ENCODE data around the gene PTPRQ.
"Not testable (repeated sequence)": the region's sequence is repeated elsewhere in the genome, so short reads cannot be mapped to it uniquely, and the experiment has no call there.

PTPRQ gene, protein sequence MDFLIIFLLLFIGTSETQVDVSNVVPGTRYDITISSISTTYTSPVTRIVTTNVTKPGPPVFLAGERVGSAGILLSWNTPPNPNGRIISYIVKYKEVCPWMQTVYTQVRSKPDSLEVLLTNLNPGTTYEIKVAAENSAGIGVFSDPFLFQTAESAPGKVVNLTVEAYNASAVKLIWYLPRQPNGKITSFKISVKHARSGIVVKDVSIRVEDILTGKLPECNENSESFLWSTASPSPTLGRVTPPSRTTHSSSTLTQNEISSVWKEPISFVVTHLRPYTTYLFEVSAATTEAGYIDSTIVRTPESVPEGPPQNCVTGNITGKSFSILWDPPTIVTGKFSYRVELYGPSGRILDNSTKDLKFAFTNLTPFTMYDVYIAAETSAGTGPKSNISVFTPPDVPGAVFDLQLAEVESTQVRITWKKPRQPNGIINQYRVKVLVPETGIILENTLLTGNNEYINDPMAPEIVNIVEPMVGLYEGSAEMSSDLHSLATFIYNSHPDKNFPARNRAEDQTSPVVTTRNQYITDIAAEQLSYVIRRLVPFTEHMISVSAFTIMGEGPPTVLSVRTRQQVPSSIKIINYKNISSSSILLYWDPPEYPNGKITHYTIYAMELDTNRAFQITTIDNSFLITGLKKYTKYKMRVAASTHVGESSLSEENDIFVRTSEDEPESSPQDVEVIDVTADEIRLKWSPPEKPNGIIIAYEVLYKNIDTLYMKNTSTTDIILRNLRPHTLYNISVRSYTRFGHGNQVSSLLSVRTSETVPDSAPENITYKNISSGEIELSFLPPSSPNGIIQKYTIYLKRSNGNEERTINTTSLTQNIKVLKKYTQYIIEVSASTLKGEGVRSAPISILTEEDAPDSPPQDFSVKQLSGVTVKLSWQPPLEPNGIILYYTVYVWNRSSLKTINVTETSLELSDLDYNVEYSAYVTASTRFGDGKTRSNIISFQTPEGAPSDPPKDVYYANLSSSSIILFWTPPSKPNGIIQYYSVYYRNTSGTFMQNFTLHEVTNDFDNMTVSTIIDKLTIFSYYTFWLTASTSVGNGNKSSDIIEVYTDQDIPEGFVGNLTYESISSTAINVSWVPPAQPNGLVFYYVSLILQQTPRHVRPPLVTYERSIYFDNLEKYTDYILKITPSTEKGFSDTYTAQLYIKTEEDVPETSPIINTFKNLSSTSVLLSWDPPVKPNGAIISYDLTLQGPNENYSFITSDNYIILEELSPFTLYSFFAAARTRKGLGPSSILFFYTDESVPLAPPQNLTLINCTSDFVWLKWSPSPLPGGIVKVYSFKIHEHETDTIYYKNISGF (N-terminal part only)

DNA sequence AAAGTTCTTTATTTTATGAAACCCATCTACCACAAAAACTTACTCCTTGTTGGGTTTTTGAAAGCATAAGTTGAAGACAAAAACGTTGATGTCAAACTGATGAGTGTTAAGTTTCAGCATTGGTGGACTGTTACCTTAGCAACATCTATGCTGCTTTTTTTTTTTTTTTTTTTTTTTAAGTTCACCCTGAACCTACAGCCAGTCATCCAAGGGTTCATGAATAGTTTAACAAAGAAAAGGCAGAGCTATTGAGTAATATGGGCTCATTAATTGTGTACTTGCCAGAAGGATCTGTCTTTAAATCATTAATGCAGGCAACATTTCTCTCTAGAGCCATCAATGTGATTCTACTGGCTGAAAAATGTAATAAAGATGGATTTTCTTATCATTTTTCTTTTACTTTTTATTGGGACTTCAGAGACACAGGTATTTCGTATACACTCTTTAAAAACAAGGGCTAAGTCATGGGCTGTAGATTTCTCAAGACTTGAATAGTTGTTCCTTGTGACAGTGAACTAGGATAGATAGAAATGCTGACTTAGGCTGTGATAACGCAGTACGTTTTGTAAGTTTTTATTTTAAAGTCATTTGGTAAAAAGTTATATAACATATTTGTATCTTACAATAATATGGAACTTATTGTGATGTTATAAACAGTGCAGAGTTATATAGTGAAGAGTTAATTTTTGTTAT is at the start of gene PTPRQ:
Gene PTPRQ, plus strand, starts transcription at position 262 of the 693 bp plus-strand sequence. Its CDS starts 111 bp downstream, at position 373.
- FAIRE-seq, result no peak

DNA sequence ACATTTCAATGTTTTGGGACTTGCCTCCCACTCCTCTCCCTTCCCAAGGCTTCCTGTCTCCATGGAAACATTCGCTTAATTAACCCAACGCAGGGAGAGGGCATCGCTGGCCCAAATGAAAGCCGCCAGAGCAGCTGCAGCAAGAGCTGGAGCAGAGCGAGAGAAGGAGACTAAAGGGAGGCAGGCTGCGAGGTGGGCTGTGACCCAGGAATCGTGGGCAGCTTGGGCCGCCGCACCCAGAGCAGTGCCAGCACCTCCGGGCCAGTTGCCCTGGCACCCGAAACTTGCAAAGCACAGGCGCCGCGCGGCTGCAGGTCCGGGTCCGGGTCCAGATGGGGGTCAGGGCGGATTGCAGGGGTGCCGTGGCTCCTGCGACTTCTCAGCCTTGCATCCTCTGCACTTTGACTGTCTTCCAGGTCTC is 43.5 kb upstream of the PTPRQ start:
- no peak for FAIRE-seq

DNA sequence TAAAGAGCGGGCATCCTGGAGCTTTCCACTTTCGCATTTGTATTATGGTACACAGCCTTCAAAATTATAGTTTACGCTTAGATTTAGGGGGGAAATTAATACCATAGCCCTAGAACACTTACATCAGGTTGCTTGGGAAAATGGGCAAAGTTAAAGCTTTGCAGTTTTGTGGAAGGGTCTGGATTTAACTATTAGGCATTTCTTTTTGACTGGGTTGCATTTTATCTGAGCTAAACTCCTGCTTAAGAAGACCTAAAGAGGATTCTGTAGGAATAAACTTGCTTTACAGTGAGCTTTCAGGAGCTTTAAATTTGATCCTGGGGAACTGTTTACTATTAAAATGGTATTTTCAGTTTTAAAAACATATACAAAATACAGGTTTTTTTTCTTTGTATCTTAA is 42.8 kb upstream of the PTPRQ start:
- no peak for FAIRE-seq

DNA sequence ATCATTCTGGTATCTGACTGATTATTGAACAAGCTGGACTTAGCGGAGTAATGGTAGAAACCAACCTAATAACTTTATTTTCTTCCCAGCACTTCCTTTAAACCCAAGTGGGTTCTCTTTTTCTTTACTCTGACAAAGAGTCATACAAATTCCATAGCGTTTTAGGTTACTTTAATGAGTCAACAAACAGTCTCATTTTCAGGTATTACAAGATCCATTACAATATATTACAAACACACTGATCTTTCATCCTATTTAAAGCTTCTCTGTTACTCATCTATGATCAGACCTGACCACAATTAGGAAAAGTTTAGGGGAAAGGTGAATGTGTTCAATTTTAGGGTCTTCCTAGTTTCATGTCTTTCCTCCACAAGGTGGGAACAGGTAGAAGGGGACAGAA is 39.4 kb upstream of the PTPRQ start:
- no peak for FAIRE-seq

DNA sequence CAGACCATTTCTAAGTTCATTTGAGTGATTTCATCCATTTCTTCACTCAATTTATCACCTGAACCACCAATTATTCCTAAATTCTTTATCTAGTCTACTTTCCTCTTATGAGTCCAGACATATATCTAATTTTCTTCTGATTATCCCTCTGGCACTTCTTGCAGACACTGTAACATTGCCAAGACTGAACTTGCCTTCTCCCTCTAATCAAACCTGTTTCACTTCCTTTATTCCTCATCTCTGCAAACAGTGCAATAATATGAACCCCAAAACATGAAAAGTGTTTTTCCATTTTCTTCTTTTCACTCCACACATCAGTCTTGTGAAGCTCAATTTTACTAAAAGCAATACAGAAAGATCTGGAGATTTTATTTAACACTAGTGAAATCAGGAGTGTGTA is 37.8 kb upstream of the PTPRQ start:
- FAIRE-seq, result no peak

DNA sequence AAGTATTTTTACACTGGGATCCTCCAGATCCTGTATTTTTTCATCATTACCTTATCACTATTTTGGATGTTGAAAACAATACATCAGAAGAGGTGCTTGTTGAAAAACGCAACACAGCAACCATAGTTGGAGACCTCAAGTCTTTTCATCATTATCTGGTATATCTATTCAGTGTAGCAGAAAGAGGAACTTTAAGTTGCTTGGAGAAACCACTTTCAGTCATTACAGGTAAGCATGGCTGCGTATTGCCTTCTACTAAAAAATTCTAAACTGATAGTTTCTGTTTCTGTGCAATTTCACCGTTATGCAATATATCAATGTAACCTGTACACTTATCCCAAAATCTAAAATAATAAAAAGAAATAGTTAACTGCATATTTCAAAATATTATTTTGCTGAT is 32.2 kb upstream of the PTPRQ start:
- no peak for FAIRE-seq

DNA sequence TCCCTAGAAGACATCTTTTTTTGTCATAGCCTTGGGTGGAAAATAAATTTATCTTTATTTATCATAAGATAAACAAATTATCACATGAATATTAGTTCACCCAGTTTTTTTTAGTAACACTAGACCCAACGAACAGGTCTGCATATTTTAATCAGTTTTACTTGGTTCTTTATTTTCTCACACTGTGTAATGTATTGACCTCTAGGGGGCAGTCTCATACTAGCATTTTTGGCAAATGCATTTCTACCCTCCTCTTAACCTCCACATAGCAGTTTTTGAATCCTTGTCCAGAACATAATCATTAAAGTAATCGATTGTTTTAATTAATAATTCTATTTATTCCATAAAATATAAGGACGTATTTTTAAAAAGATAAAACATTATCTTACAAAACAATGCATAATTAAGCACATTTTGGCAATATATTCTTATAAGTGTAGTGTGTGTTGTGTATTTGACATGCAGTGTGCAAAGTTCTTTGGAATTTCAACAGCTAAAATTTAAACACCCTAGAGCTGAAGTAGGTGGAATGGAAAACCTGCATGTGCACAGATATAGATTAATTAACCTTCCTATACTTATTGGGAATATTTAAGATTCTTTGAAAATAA is 31.6 kb upstream of the PTPRQ start:
- peak; percentile 98 for FAIRE-seq

DNA sequence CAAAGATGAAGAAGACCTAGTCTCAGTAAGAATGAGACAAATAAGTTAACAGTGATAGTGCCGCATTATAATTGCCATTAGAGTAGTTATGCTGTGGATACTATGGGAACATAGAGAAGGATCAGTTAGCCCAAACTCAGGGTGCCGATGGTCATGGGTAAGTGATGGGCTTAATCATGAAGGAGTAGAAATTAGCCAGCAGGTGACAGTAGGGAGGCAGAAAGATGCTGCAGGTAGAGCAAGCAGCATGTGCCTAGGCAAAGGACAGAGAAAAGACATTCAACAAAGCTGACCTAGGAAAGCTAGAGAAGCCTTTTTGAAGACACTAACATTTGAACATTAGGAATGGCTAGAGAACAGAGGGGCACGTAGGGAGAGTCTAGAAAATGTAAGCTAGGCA is 30.6 kb upstream of the PTPRQ start:
- no peak for FAIRE-seq

DNA sequence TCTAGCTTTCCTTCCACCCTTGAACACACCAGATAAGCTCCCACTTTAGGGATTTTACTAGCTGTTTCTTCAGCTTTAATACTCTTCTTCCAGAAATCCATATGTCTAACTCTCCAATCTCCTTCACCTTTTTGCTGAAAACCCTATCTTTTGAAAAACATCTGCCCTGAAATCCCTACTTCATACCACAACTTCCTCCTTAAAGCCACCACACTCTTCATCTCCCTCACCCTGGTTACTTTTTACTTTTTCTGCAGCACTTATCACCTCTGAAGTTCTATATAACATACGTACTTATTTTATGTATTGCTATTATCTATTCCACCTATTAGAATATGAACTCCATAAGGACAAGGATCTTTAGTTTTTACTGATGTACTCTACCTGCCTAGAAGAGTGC is 28.6 kb upstream of the PTPRQ start:
- no peak for FAIRE-seq

DNA sequence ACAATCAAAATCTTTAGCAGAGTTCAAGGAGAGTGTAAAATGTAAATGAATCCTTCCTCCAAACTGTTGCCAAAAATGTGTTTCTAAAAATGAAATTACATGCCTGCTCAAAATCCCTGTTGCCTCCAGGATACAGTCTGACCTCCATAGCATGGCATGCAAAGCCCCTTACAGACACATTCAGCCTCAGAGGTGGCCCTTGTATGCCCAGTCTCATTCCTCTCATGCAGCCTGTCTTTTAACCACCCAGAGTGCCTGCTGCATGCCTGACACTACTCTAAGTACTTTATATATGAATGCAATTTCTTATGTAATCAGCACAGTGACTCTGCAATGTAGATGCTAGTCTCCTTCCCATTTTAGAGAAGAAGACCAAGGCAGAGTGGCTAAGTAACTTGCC is 24.4 kb upstream of the PTPRQ start:
- FAIRE-seq, result no peak

DNA sequence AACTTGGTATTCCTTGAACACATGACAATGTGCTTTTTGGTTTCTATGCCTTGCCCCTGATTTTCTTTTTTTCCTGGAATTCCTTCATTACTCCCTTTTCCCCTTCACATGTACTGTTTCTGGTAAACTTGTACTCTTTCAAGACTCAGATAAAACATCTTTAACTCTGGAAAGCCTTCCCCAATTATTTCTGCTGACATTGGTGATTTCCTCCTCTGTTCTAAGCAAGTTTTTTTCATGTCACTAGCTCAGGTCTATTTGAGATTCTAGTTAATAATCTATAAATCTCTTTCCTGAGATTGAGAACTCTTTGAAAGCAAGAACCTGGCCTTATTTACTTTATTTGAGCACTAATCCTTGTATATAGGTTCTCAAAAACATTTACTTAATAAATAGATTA is 24.0 kb upstream of the PTPRQ start:
- no peak for FAIRE-seq

DNA sequence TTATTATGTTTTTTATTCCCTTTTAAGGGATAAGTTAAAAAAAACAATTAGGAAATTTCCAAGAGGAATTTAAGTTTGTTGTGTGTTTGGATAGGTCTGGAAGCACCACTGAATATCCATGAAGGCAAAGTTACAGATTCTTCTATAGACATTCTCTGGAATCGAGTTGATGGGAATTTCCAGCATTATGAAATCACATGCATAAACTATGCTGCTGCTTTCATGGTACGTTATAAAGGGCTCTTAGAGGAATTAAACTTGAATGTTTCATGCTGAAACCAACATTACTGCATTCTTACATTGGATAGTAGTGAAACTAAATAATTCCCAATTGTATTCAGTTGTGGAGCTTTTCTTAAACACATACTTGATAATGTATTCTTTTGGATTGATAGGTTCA is 21.5 kb upstream of the PTPRQ start:
- FAIRE-seq, result no peak

DNA sequence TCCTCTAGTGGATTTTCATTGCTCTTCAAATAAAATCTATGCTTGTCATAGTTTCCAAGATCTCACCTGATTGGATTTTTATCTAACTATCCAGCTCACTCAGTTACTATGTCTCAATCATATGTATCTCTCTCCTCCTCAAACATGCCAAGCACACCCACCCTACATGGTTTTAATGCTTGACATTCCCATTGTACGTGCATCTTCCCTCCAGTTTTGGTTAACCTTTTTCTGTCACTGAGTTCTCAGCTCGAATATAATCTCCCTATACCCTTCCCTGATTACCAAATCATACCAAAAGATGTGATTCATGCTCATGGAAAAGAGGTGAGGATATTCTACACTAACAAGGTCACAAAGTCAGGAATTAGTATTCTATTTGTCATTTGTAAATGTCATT is 12.0 kb upstream of the PTPRQ start:
- FAIRE-seq, result no peak

DNA sequence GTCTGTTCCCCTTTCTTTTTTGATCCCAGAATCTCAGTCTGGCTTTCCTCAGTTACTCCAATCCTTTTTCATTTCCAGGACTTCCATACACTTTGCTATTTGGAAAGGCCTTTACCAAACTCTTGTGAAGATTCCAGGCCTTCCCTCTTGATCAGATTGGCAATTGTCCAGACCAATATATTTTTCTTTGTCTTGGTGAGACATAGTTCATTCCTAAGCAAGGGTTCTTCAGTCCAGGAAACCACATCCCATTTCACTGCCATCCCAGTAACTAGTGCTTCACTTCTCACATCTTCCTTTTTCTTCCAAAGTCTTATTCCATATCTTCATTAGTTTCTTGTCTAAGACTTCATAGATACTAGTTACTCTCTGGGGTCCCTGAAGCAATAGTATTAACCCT is 2.1 kb upstream of the PTPRQ start:
- FAIRE-seq, result no peak

DNA sequence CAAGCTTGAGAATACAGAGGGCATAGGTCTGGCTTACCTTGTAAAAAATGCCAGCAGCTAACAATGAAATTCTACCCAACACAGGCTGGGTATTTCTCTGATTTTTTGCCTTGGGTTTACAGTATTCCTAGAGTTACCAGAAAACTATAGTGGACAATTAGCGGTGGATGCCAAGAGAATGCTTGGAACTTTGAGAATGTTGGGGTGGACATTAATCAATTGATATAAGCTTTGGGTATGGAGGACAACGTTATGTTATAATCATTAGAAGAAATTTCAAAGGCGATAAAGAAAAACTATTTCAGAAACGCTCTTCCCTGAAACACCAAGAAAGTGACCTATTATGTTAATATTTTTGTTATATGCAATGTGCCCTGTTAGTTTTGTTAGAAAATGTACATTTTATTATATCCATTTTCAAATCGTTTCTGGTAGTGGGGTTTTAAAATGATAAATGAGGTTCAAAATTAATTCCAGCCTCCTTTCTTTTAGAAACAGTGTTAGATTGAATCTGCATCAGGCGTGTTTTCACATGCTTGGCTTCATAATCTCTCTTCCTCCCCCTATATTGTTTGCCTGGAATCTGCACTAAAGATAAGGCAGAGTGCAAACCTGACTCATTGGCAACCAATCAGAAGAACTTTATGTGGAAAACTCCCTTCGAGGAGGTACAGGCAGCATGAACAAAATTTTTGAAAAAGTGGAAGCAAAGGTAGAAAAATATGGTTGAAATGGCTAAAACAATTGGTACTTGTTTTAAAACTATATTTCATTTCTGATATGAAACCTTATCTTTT is 1.4 kb upstream of the PTPRQ start:
- no peak for FAIRE-seq

DNA sequence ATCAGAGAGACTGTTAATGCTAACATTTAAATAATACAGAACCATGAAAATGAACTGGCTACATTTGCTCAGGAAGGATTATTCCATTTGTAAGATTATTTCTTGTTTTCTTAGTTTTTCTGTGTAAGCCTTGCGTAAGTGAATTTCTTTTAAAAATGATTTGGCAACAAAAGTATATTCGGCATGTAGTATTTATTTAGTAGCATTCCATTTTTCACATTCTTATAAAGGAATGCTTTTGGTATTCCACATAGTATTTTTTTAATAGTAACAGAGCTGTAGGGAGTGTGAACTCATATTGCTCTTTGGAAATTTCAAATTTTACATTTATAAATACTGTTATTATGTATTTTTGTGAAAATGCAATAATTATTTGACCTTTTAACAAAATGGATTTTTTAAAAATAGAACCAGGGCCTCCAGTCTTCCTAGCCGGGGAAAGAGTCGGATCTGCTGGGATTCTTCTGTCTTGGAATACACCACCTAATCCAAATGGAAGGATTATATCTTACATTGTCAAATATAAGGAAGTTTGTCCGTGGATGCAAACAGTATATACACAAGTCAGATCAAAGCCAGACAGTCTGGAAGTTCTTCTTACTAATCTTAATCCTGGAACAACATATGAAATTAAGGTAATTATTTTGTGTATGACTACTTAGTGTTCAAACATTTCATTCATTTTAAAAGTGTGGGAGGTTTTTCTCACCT is 1.2 kb downstream of the PTPRQ start:
- FAIRE-seq, result no peak

DNA sequence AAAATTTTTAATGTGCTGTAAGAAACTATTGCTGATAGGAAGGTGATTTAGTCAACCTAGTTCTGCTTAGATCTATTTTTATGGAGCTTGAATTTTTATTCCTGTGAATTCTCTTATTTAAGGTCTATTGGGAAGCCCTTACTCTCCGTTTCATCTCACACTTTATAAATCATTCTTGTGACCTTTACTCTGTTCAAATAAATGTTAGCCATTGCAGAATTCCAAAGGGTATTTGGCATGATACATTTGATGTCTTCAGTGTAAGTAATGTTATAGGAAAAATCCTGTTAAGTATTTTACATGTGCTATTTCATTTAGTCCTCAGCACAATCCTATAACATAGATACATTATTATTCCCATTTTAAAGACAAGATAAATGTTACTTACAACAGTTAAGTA is 12.5 kb downstream of the PTPRQ start:
- FAIRE-seq, result no peak

DNA sequence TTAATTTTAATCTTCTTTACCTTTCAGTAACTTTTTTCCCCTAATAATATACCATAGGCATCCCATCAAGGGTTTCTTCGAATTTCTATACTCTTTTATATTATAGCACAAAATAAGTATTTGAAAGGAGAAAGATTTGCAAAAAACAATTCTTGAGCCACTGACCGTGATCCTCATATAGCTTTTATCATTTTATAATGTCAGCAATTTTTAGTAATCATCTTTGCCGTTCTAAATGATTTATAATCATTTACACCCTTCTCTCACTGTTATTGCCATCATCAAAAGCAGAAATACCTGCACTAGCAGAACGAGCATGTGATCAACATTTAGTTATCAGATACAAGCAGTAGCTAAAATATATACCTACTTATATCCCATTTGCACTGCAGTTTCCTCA is 16.9 kb downstream of the PTPRQ start:
- no peak for FAIRE-seq

DNA sequence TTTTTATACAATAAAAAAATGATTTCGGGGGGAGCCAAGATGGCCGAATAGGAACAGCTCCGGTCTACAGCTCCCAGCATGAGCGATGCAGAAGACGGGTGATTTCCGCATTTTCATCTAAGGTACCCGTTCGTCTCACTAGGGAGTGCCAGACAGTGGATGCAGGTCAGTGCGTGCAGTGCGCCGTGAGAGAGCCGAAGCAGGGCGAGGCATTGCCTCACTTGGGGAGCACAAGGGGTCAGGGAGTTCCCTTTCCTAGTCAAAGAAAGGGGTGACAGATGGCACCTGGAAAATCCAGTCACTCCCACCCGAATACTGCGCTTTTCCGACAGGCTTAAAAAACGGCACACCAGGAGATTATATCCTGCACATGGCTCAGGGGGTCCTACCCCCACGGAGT is 17.8 kb downstream of the PTPRQ start:
- FAIRE-seq, result not testable (repeated sequence)

DNA sequence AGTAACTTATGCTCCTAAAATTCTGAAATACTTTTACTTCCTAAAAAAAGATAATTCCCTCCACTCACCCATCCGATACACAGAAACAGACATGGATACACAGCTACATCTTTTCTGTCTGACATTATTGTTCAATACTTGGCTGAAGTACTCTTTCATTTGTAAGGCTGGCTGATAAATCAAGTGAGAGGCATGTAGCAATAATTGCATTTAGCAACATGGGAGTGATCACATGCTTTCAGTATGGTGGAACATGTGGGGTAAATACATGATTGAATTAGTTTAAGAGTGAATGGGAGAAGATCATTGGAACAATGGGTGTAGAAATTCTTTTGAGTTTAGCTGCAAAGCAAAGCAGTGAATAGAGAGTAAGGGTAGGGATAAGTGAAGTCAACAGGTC is 25.6 kb downstream of the PTPRQ start:
- no peak for FAIRE-seq

DNA sequence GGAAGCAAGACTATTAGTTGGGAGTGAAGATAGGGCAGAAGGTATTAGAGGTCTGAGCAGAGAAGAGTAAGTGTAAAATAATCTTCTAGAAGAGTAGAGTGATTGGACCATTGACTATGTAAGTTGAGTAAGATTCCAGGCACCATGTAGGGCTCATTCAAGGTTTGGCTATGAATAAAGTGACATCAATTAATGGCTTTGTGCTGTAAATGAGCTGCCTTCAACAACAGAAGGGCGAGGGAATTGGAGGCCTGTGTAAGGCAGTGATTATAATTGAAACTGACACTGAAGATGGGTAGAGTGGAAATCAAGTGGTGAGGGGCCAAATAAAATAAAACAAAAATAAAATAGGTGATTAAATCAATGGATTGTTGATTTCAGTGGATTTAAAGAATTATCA is 26.4 kb downstream of the PTPRQ start:
- FAIRE-seq, result no peak
